ENCODE data around the gene TRIB2.

DNA sequence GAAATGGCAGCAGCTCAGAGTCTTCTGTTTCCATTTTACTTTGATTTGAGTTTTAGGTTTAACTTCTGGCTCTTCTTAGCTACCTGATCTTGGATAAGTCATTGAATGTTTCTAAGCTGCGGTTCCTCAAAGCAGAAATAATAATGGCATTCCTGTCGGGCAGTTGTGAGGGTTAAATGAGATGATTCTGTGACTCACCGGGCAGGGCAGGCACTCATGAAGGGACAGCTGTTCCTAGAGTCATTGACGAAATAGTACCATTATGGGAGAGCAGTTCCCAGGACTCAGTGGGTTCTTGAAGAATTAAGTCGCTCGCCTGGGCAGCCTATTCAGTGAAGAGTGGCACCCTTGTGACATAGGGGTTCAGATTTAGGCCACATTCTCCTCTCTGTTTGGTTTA is 10.3 kb downstream of the TRIB2 start:
- TF ChIP-seq, protein P1, sequence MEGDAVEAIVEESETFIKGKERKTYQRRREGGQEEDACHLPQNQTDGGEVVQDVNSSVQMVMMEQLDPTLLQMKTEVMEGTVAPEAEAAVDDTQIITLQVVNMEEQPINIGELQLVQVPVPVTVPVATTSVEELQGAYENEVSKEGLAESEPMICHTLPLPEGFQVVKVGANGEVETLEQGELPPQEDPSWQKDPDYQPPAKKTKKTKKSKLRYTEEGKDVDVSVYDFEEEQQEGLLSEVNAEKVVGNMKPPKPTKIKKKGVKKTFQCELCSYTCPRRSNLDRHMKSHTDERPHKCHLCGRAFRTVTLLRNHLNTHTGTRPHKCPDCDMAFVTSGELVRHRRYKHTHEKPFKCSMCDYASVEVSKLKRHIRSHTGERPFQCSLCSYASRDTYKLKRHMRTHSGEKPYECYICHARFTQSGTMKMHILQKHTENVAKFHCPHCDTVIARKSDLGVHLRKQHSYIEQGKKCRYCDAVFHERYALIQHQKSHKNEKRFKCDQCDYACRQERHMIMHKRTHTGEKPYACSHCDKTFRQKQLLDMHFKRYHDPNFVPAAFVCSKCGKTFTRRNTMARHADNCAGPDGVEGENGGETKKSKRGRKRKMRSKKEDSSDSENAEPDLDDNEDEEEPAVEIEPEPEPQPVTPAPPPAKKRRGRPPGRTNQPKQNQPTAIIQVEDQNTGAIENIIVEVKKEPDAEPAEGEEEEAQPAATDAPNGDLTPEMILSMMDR (IDR thresholded peaks at IDR 0.05; ENCODE audit: low read depth, low read length, missing input control) = no peak
- TF ChIP-seq FOXA2 (IDR thresholded peaks at IDR 0.05) = no peak
- no peak for TF ChIP-seq GABPA (IDR thresholded peaks at IDR 0.05 in 1 of 2, conservative IDR thresholded peaks at IDR 0.05 in 1 of 2)
- no peak for TF ChIP-seq RAD21 (IDR thresholded peaks at IDR 0.05)
- TF ChIP-seq, protein P2, sequence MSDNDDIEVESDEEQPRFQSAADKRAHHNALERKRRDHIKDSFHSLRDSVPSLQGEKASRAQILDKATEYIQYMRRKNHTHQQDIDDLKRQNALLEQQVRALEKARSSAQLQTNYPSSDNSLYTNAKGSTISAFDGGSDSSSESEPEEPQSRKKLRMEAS (IDR thresholded peaks at IDR 0.05) = no peak
- TF ChIP-seq REST (IDR thresholded peaks at IDR 0.05) = no peak
- no peak for TF ChIP-seq TAF1 (conservative IDR thresholded peaks at IDR 0.05)
- no peak for TF ChIP-seq JUND (IDR thresholded peaks at IDR 0.05)
- TF ChIP-seq, protein P3, sequence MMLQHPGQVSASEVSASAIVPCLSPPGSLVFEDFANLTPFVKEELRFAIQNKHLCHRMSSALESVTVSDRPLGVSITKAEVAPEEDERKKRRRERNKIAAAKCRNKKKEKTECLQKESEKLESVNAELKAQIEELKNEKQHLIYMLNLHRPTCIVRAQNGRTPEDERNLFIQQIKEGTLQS (IDR thresholded peaks at IDR 0.05) = no peak

Measured in liver (tissue), 3 donors.